Fibroblast of villous mesenchyme (primary cell): Measurements from ENCODE around the gene BMPER. TPM values are rescaled to one million over a fixed set of nuclear protein-coding genes. Genes with fewer than 3 reads are reported as not detected.

ENCODE experiments used
- DNase-seq: peaks from one replicate; pipeline ENCODE4 v3.0.0-alpha.2; 2010; ENCODE audit warnings: low read depth
- H3K4me3 ChIP-seq: 2 replicates; pipeline ENCODE4 v1.5.1; 2011; ENCODE audit warnings: low read depth, mild to moderate bottlenecking, low read length
- total RNA-seq: library from RNA; depleted of rRNA; stranded (reverse); fragments of >200 nt; gene quantifications from 2 replicates; pipeline ENCODE4 v1.2.3, GENCODE V29; 2012
- TF ChIP-seq, protein P1 (sequence below): IDR thresholded peaks from 2 replicates; pipeline ENCODE4 v1.5.1; 2012; ENCODE audit warnings: low read depth, mild to moderate bottlenecking, low read length; ENCODE audit not compliant: insufficient read depth

Gene BMPER
- total RNA-seq, 1 donor = 7.8 TPM

DNA sequence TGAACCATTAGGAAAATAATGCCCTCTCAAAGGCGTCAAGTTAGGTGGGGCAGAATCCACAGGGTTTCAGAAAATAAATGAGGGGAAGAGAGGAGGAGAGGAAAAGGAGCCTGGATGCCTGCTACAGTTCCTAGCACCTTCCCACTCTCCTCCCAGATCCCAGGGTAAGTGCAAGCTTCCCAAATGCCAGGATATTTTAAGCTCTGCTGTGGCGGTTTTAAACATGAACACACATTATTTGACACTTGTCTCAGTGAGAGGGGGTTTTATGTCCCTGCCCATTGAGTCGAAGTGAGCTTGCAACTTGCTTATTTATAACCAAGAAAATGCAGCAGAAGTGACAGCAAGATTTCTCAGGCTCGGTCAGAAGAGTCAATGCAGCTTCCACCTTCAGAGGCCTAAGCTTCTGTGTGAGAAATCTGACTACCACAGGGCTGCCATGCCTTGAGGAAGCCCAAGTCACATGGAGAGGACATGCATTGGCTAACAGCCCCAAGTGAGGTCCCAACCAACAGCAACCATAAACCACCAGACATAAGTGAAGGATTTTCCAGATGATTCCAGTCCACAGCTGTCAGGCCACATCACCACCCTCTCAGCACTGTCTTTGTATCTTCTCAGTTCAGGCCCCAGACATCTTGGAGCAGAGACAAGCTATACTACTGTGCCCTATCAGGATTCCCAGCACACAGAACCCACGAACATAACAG is 17.9 kb upstream of the BMPER start:
- TF ChIP-seq, protein P1, sequence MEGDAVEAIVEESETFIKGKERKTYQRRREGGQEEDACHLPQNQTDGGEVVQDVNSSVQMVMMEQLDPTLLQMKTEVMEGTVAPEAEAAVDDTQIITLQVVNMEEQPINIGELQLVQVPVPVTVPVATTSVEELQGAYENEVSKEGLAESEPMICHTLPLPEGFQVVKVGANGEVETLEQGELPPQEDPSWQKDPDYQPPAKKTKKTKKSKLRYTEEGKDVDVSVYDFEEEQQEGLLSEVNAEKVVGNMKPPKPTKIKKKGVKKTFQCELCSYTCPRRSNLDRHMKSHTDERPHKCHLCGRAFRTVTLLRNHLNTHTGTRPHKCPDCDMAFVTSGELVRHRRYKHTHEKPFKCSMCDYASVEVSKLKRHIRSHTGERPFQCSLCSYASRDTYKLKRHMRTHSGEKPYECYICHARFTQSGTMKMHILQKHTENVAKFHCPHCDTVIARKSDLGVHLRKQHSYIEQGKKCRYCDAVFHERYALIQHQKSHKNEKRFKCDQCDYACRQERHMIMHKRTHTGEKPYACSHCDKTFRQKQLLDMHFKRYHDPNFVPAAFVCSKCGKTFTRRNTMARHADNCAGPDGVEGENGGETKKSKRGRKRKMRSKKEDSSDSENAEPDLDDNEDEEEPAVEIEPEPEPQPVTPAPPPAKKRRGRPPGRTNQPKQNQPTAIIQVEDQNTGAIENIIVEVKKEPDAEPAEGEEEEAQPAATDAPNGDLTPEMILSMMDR = no peak
- no peak for DNase-seq
- no peak overlapping the region for H3K4me3 ChIP-seq

DNA sequence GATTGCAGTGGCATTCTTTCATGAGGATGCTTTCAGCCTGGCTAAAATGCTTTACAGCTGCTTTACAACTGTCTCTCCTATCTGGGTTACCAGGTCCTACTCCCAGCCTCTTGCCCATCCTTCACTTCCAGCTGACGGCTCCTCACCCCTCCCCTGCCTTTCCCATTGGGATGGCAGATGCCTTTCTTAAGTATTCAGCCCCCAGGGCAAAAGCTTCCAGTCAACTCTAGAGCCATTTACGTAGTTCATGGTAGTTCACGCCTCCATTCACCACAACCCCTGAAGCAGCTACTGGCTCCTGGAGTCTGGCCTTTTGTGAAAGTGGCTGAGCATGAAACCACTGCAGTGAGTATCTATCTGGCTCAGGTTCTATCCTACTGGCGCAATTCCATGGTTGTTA is 17.2 kb upstream of the BMPER start:
- TF ChIP-seq, protein P1 = no peak
- DNase-seq = no peak
- no peak overlapping the region for H3K4me3 ChIP-seq

DNA sequence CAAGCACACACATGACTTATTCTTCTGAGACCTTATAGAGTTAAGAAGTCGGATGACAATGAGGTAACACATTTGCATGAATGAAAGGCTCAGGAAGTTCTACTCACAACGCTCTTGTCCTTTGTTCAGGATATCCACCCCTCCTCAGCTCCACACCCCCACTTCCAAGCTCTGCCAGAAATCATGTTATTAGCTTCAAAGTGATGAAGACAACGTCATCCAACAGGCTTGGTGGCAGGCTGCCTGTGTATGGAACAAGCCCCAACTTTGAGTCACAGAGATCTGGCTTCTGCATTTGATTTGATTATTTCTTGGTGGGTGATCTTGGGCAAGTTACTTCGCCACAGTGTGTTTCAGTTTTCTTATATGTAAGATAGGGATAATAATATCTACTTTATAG is 12.4 kb upstream of the BMPER start:
- TF ChIP-seq, protein P1 = no peak
- H3K4me3 ChIP-seq = no peak overlapping the region
- no peak for DNase-seq

DNA sequence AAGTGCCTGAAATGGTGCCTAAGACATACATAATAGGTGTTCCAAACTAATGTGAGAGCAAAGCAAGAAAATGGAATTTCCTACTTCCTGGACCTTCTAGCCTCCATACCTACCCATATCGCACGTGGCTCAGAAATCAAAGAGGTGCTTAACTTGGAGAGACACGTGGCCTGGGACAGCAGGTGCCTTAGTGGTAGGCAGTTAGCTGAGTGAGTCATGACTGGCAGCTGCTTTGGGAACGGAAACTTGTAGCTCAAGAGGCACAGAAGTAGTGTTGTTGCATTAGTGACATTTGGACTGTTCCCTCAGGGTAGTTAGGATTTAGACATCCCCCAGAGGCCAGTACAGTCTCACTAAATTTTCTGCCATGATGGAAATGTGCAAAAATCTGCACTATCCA is 12.0 kb upstream of the BMPER start:
- no peak overlapping the region for H3K4me3 ChIP-seq
- TF ChIP-seq, protein P1 = no peak
- no peak for DNase-seq

DNA sequence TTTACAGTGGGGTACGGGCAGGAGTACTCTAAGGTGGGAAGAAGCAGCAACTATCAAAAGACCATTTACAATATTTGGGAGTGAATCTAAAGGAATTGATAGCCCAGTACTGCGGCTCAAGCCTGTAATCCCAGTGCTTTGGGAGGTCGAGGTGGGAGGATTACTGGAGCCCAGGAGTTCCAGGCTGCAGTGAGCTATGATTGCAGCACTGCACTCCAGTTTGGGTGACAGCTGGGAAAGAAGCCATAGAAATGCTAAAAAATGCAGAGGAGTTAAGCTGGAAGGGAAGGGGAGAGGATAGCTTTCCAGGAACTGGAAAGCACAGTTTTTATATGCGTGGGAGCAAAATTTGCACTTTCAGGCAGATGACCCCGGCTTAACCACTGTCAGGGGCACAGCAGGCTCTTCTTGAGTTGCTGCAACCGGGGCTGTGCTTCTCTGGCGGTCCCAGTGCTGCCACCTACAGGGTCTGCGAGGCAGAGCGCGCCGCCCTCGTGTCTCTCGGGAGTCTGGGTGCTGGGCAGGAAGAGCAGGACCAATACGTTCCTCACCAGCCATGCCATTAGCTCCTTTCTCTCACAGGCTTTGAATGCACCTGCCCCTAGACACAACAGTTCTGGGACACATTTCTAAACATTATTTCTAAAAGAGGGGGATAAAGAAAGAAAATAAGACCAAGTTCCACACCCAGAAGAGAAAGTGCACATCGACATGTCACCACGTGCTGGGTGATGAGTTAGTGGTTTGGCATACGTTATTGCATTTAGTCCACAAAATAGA is 10.1 kb upstream of the BMPER start:
- peak; percentile 88 for DNase-seq
- TF ChIP-seq, protein P1 = peak; percentile 95
- no peak overlapping the region for H3K4me3 ChIP-seq

DNA sequence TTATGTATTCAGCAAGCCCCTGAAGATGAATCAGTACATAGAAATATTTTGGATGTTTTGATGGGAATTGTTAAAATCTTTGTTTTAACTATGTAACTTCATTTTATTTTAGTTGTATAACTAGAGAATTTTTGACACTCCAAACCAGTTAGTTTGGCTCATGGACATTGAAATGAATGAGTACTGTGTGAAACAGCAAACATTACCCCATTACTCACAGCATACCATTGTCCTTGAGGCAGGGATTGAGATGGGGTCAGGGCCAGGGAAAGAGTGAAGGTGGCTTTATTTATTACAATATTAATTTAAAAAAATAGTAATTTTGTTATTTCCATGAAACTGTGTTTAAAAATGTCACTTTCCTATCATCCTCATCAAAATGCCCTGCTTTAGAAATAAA is 4.8 kb upstream of the BMPER start:
- no peak for DNase-seq
- TF ChIP-seq, protein P1 = no peak
- no peak overlapping the region for H3K4me3 ChIP-seq
